ENCODE data around the gene KCNH1. TPM values are rescaled to one million over a fixed set of nuclear protein-coding genes. Genes with fewer than 3 reads are reported as not detected.

Gene KCNH1
- total and polyA plus RNA-seq, 7 donors = 0.10 to 0.22 (median 0.17) TPM

GRCh38 chr1:210794445-210794844 lies 339.5 kb downstream of the KCNH1 start:
- intact Hi-C loops (cut with DNase I) = no loop called here
- Histone ChIP-seq H3K4me3 (no peak overlapping the region), H3K4me1 (no peaks in the 10 kb centered on the region), H3K27me3 (ENCODE audit: insufficient read depth in 3 of 3, low read length in 2 of 3) (peaks cover 0 to 3% (median 0%) of the 10 kb centered on the region in 3 donors), H3K27ac (no peak overlapping the region), H3K36me3 (ENCODE audit: insufficient read depth in 1 of 2, low read depth in 1 of 2) (no peaks in the 10 kb centered on the region), H3K9me3 (no peaks in the 10 kb centered on the region)
- WGBS, 3 donors = 29 to 44% (median 35%) methylated on average over 1 of the region's 1 CpG
- DNase-seq (no peak), ATAC-seq (no peak)
- TF ChIP-seq CTCF (IDR thresholded peaks at IDR 0.05) = no peak

- intact Hi-C loops (cut with DNase I) = no loop called here
- 50 to 66% (median 59%) methylated on average over 3 of the region's 3 CpGs for WGBS, 3 donors
- Histone ChIP-seq H3K27me3 (ENCODE audit: insufficient read depth in 3 of 3, low read length in 2 of 3) (peaks cover 0 to 3% (median 0%) of the 10 kb centered on the region in 3 donors), H3K4me1 (no peaks in the 10 kb centered on the region), H3K36me3 (ENCODE audit: insufficient read depth in 1 of 2, low read depth in 1 of 2) (no peaks in the 10 kb centered on the region), H3K4me3 (no peak overlapping the region), H3K27ac (no peak overlapping the region), H3K9me3 (no peaks in the 10 kb centered on the region)
- no peak for ATAC-seq
- no peak for DNase-seq
- no peak for TF ChIP-seq CTCF (IDR thresholded peaks at IDR 0.05)
These were observed 341.5 kb downstream of the KCNH1 start for GRCh38 chr1:210792250-210793102.

- TF ChIP-seq CTCF (IDR thresholded peaks at IDR 0.05) = no peak
- no peak for ATAC-seq
- intact Hi-C loops (cut with DNase I) = no loop called here
- H3K27ac ChIP-seq = no peak overlapping the region
- peaks cover 0 to 3% (median 0%) of the 10 kb centered on the region in 3 donors for H3K27me3 ChIP-seq (ENCODE audit: insufficient read depth in 3 of 3, low read length in 2 of 3)
- no peaks in the 10 kb centered on the region for H3K9me3 ChIP-seq
- no peak overlapping the region for H3K4me3 ChIP-seq
- no peaks in the 10 kb centered on the region for H3K36me3 ChIP-seq (ENCODE audit: insufficient read depth in 1 of 2, low read depth in 1 of 2)
- no peaks in the 10 kb centered on the region for H3K4me1 ChIP-seq
- no peak for DNase-seq
- 68 to 83% (median 76%) methylated on average over 2 of the region's 2 CpGs for WGBS, 3 donors
These were observed 343.8 kb downstream of the KCNH1 start for GRCh38 chr1:210790196-210790595.

- no peak for ATAC-seq
- no peaks in the 10 kb centered on the region for H3K36me3 ChIP-seq (ENCODE audit: insufficient read depth in 1 of 2, low read depth in 1 of 2)
- no peak for TF ChIP-seq CTCF (IDR thresholded peaks at IDR 0.05)
- H3K9me3 ChIP-seq = no peaks in the 10 kb centered on the region
- intact Hi-C loops (cut with DNase I) = no loop called here
- H3K27me3 ChIP-seq (ENCODE audit: insufficient read depth in 3 of 3, low read length in 2 of 3) = peaks cover 0 to 3% (median 0%) of the 10 kb centered on the region in 3 donors
- DNase-seq = no peak
- H3K4me3 ChIP-seq = no peak overlapping the region
- whole genome bisulfite sequencing, 3 donors = 79 to 100% (median 96%) methylated on average over 1 of the region's 1 CpG
- no peaks in the 10 kb centered on the region for H3K4me1 ChIP-seq
- H3K27ac ChIP-seq = no peak overlapping the region
These were observed 346.1 kb downstream of the KCNH1 start for GRCh38 chr1:210787800-210788199.

Data from psoas muscle (tissue), 8 donors.